ENCODE data around the gene IFITM5. TPM values are rescaled to one million over a fixed set of nuclear protein-coding genes. Genes with fewer than 3 reads are reported as not detected.

The IFITM5 gene
- total RNA-seq, 1 donor from 2014 or later: not detected

DNA sequence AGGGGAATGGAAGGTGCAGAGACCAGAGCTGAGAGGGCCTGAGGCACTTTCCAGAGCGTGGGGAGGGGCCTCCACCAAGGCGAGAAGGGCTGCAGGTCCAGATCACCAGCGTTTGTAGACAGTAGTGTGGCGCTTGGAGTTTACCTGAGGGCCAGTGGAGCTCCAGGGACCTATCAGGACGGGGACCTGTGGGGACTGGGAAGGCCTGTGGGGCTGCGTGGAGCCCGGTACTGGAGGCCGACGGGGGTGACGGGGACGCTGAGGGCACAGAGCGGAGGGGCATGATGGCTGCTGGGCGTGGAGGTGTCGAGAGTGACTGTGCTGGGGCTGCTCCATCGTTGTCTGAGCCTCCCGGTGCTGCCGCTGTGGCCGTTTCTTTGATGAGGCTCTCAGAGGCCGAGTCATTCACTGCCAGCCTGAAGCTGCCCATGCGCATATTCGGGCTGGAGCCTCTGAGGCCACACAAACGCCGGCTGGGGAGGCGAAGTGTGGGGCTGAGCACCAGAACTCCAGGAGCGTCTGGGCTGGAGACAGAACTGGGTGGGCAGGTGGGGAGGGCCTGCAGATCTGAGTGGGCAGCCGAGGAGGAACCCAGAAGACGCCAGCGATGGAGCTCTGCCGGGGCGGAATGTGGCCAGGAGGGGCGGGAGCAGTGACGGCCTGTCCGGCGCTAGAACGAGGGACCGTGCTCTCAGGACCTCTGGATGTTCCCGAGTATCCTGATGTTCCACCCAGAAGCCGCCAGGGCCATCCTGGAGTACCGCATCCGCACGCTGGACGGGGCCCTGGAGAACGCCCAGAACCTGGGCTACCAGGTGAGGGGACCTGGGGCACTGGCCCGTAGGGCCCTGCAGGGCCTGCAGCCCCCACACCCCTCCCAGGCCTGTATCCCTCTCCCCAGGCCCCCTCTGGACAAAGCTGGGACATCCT is 7.8 kb downstream of the IFITM5 start:
- H3K36me3 ChIP-seq: peaks cover 4% of the 10 kb centered on the region
- DNase-seq (peak; percentile 63), ATAC-seq (no peak)
- no peaks in the 10 kb centered on the region for H3K9me3 ChIP-seq
- peaks cover 18% of the 10 kb centered on the region for H3K4me1 ChIP-seq
- H3K4me3 ChIP-seq: no peak overlapping the region
- H3K27me3 ChIP-seq: no peaks in the 10 kb centered on the region
- intact Hi-C loops (cut with DNase I): no loop called here
- no peak overlapping the region for H3K27ac ChIP-seq
- TF ChIP-seq, protein P1, sequence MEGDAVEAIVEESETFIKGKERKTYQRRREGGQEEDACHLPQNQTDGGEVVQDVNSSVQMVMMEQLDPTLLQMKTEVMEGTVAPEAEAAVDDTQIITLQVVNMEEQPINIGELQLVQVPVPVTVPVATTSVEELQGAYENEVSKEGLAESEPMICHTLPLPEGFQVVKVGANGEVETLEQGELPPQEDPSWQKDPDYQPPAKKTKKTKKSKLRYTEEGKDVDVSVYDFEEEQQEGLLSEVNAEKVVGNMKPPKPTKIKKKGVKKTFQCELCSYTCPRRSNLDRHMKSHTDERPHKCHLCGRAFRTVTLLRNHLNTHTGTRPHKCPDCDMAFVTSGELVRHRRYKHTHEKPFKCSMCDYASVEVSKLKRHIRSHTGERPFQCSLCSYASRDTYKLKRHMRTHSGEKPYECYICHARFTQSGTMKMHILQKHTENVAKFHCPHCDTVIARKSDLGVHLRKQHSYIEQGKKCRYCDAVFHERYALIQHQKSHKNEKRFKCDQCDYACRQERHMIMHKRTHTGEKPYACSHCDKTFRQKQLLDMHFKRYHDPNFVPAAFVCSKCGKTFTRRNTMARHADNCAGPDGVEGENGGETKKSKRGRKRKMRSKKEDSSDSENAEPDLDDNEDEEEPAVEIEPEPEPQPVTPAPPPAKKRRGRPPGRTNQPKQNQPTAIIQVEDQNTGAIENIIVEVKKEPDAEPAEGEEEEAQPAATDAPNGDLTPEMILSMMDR (IDR thresholded peaks at IDR 0.05): no peak

DNA sequence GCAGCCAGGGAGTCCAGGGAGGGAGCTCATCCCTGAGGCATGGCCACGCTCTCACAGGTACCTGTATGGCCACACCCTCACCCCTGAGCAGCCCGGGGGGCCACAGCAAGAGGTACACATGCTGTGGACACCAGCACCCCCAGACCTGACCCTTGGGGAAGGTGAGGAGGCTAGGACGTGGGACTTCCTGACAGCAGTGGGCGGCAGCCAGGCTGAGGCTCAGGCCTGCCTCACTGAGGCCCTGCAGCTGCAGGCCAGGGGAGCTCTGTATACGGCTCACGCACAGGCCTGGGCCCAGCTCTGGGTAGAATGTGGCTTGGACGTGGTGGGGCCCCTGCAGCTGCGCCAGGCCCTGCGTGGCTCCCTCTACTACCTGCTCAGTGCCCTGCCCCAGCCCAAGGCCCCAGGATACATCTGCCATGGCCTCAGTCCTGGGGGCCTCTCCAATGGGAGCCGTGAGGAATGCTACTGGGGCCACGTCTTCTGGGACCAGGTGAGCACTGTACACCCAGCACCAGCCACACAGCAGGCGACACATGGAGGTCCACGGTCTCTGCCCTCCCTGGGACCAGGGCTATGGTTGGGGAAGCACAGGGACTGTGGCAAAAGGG is 8.6 kb downstream of the IFITM5 start:
- peak; percentile 59 for DNase-seq
- no peak for ATAC-seq
- H3K9me3 ChIP-seq: no peaks in the 10 kb centered on the region

DNA sequence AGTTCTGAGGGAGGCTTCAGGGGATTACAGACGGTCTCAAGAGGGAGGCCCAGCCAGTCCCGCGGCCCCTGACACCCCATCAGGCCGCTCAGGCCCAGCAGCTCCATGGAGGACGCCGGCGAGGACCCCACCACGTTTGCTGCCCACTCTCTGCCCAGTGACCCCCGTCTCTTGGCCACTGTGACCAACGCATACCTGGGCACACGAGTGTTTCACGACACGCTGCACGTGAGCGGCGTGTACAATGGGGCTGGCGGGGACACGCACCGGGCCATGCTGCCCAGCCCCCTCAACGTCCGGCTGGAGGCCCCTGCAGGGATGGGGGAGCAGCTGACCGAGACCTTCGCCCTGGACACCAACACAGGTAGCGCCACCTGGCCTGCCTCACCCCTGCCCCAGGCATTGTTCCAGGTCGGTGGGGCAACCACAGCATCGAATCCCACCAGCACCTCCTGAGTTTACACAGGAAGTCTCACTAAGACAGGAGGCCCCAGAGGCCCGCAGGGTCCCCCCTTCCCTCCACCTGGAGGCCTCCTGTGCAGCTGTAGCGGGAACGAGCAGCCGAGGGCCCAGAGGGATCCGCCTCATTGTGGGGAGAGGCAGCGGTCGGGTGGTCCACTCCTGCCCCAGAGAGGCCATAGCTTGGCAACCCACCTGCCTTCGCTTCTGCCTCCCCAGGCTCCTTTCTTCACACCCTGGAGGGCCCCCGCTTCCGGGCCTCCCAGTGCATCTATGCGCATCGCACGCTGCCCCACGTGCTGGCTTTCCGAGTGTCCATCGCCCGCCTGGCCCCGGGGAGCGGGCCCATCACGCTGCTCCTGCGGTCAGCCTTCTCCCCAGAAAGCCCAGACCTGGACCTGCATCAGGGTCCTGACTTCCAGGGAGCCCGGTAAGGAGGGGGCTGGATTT is 9.4 kb downstream of the IFITM5 start:
- intact Hi-C loops (cut with DNase I): no loop called here
- peak overlapping the region; percentile 69 for H3K4me3 ChIP-seq
- H3K36me3 ChIP-seq: peaks cover 4% of the 10 kb centered on the region
- TF ChIP-seq, protein P1 (IDR thresholded peaks at IDR 0.05): no peak
- ATAC-seq: no peak
- no peaks in the 10 kb centered on the region for H3K9me3 ChIP-seq
- H3K27me3 ChIP-seq: peaks cover 12% of the 10 kb centered on the region
- H3K4me1 ChIP-seq: peaks cover 18% of the 10 kb centered on the region
- peak; percentile 64 for DNase-seq
- peak overlapping the region; percentile 47 for H3K27ac ChIP-seq

More for the DNA sequence above, 8.6 kb downstream of the IFITM5 start:
- H3K4me3 ChIP-seq: no peak overlapping the region
- intact Hi-C loops (cut with DNase I): no loop called here
- H3K27ac ChIP-seq: no peak overlapping the region
- H3K36me3 ChIP-seq: peaks cover 4% of the 10 kb centered on the region
- TF ChIP-seq, protein P1 (IDR thresholded peaks at IDR 0.05): no peak
- H3K4me1 ChIP-seq: peaks cover 18% of the 10 kb centered on the region
- peaks cover 5% of the 10 kb centered on the region for H3K27me3 ChIP-seq

DNA sequence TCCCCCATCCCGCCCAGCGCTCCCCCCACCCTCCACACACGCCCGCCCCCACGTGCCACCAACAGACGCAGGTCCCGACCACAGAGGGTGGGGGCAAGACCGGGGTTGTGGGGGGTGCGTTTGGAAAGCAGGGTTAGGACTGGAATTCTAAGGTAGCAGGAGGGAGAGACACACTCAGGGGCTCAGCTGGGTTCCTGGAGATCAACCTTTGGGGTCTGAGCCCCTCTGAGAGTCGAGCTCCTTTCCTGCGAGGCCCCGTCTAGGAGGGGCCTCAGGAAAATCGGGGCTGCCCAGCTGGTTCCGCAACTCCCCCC is 10.0 kb downstream of the IFITM5 start:
- H3K36me3 ChIP-seq: peaks cover 4% of the 10 kb centered on the region
- peak overlapping the region; percentile 69 for H3K4me3 ChIP-seq
- H3K27me3 ChIP-seq: peaks cover 17% of the 10 kb centered on the region
- TF ChIP-seq, protein P1 (IDR thresholded peaks at IDR 0.05): no peak
- ATAC-seq (no peak), DNase-seq (no peak)
- no peaks in the 10 kb centered on the region for H3K9me3 ChIP-seq
- peaks cover 18% of the 10 kb centered on the region for H3K4me1 ChIP-seq
- H3K27ac ChIP-seq: peak overlapping the region; percentile 47
- intact Hi-C loops (cut with DNase I): no loop called here
